GM19463 (cell line): Measurements from ENCODE around the gene CCDC9.

Source experiments
- ATAC-seq: cut with Tn5 transposase; IDR thresholded peaks from one replicate; pipeline ENCODE4 v1.9.1; 2021; ENCODE audit warnings: mild to moderate bottlenecking, moderate library complexity; ENCODE audit not compliant: unreplicated experiment

Gene CCDC9

GRCh38 chr19:47255879-47256692 is at the start of gene CCDC9:
Gene CCDC9 (plus strand): TSS chr19:47256525. CDS start chr19:47258401, 1,876 bp downstream.
- ATAC-seq = peak; percentile 56

GRCh38 chr19:47209319-47210179 is 46.8 kb upstream of the CCDC9 start:
- no peak for ATAC-seq

- no peak for ATAC-seq
Observed at GRCh38 chr19:47210180-47210490, 46.2 kb upstream of the CCDC9 start.

- no peak for ATAC-seq
Observed at GRCh38 chr19:47210689-47211316, 45.5 kb upstream of the CCDC9 start.

- ATAC-seq = no peak
Observed at GRCh38 chr19:47215581-47215980, 40.7 kb upstream of the CCDC9 start.

- ATAC-seq = no peak
Observed at GRCh38 chr19:47221080-47221841, 35.1 kb upstream of the CCDC9 start.

- ATAC-seq = no peak
Observed at GRCh38 chr19:47221890-47222289, 34.4 kb upstream of the CCDC9 start.

- ATAC-seq = peak; percentile 36
Observed at GRCh38 chr19:47225746-47226425, 30.4 kb upstream of the CCDC9 start.

GRCh38 chr19:47226426-47227351 is 29.6 kb upstream of the CCDC9 start:
- peak; percentile 9 for ATAC-seq

- ATAC-seq = no peak
Observed at GRCh38 chr19:47227352-47228167, 28.8 kb upstream of the CCDC9 start.

- no peak for ATAC-seq
Observed at GRCh38 chr19:47228168-47228936, 28.0 kb upstream of the CCDC9 start.

GRCh38 chr19:47228937-47229675 is 27.2 kb upstream of the CCDC9 start:
- ATAC-seq = no peak

GRCh38 chr19:47229676-47230053 is 26.7 kb upstream of the CCDC9 start:
- ATAC-seq = no peak

- ATAC-seq = no peak
Observed at GRCh38 chr19:47230054-47230920, 26.0 kb upstream of the CCDC9 start.

GRCh38 chr19:47230921-47231214 is 25.5 kb upstream of the CCDC9 start, which contains the start of gene BBC3:
Gene BBC3 (minus strand): TSS chr19:47231199. CDS start chr19:47228431, 2,768 bp downstream.
- no peak for ATAC-seq
